HG03175 (cell line): Measurements from ENCODE around the gene FAM98B.

Experiments used
- ATAC-seq: cut with Tn5 transposase; IDR thresholded peaks from one replicate; pipeline ENCODE4 v1.9.1; 2021; ENCODE audit warnings: mild to moderate bottlenecking, moderate library complexity; ENCODE audit not compliant: unreplicated experiment

Gene FAM98B

GRCh38 chr15:38535491-38536200, 81.7 kb downstream of the FAM98B start:
- no peak for ATAC-seq

DNA sequence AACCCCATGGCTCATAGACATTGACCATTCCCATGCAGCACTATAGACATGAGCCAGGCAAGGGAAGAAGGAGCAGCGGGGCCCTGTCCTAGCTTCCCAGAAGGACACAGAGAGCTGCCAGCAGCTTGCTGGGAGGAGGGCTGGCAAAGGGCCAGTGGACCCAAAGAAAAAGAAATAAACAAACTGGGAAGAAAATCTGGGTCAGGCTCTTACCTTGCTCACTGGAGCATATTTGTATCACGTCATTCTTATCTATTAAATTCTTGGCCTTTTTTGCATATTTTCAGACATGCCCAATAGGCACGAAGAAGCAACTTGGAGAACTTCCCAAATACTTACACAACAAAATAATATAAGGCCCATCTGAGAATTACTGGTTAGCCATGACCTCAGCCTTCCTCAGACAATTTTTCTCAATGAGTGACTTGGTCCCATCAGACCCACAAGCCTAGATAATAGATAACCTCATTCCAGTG, 82.3 kb downstream of the FAM98B start:
- no peak for ATAC-seq
